Stimulated activated naive CD8-positive, alpha-beta T cell treated with anti-CD3 and anti-CD28 coated beads, Interleukin-15, Interleukin-2, amounts not matched to agents 100 ng/mL and 50 ng/mL, for 24 hours (primary cell): ENCODE data around the gene TRIM29.

Experiments
- H3K27ac Mint-ChIP-seq: one replicate; pipeline ENCODE4 v1.8.0; 2021; ENCODE audit warnings: mild to moderate bottlenecking, mixed read lengths
- H3K27me3 Mint-ChIP-seq: one replicate; pipeline ENCODE4 v1.8.0; 2021; ENCODE audit warnings: mixed read lengths
- H3K36me3 Mint-ChIP-seq: one replicate; pipeline ENCODE4 v1.8.0; 2021; ENCODE audit warnings: low read depth, mixed read lengths
- H3K4me1 Mint-ChIP-seq: one replicate; pipeline ENCODE4 v1.8.0; 2021; ENCODE audit warnings: low read depth, mixed read lengths
- H3K4me3 Mint-ChIP-seq: one replicate; pipeline ENCODE4 v1.8.0; 2021; ENCODE audit warnings: mild to moderate bottlenecking, mixed read lengths
- H3K9me3 Mint-ChIP-seq: one replicate; pipeline ENCODE4 v1.8.0; 2021; ENCODE audit warnings: mixed read lengths

TRIM29 gene

DNA sequence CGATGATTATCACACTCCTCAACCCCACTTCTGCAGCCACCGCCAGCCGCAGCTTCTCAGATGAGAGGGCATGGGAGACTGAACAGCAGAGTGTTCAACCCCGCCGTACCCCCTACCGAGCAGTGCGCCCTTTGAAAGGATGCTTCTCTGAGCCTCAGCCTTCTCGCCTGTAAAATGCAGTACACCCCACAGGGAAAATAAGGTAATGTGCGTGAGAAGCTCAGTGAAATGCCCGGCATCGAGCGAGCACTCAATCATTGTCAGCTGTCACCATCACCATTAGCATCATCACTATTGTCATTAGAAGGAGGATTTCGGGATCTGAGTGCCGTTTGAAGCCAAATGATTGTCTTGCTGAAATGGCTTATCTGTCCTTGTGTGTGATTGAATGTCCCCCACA lies 13.6 kb downstream of the TRIM29 start:
- H3K4me1 Mint-ChIP-seq: no peaks in the 10 kb centered on the region
- H3K27ac Mint-ChIP-seq: no peak overlapping the region
- H3K9me3 Mint-ChIP-seq: no peaks in the 10 kb centered on the region
- no peaks in the 10 kb centered on the region for H3K27me3 Mint-ChIP-seq
- no peaks in the 10 kb centered on the region for H3K36me3 Mint-ChIP-seq
- no peak overlapping the region for H3K4me3 Mint-ChIP-seq

- H3K9me3 Mint-ChIP-seq: no peaks in the 10 kb centered on the region
- H3K4me1 Mint-ChIP-seq: no peaks in the 10 kb centered on the region
- H3K27ac Mint-ChIP-seq: no peak overlapping the region
- no peaks in the 10 kb centered on the region for H3K36me3 Mint-ChIP-seq
- H3K27me3 Mint-ChIP-seq: no peaks in the 10 kb centered on the region
- no peak overlapping the region for H3K4me3 Mint-ChIP-seq
These were observed 14.0 kb downstream of the TRIM29 start for GRCh38 chr11:120123946-120124345.

DNA sequence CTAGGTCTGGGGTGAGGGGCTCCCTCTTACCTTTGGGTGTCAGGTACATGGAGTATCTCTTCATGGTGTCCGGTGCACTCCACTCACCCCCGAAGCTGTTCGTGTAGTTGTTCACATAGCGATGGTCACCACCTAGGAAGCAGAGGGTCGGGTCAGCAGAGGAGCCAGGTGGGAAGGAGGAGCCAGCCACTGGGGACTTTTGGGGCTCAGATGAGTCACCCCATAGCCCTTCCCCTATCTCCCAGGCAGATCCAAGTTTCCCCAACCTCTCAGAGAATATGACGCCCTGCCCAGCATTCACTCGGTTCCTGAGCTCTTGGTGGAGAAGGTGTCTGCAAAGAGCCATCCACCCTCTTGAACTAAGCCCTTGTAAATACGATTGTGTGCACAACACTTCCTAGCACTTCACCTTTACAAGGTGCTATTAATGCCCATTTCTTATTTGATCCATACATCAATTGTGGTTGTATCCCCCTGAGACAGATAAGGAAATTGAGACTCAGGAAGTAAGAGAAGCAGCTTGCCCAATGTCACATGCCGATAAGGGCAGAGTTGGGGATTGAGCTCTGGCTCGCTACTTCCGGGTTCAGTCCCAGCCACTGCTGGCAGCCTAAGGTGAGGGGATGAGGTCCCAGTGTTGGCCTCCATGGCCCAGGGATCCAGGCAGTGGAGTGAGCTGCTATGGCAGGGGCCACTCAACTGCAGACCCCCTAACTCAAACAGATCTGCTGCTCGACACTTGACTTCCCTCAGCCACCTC lies 14.8 kb downstream of the TRIM29 start:
- Mint-ChIP-seq H3K36me3 (no peaks in the 10 kb centered on the region), H3K4me1 (no peaks in the 10 kb centered on the region), H3K4me3 (no peak overlapping the region), H3K27ac (no peak overlapping the region), H3K9me3 (no peaks in the 10 kb centered on the region), H3K27me3 (no peaks in the 10 kb centered on the region)

- H3K27me3 Mint-ChIP-seq: no peaks in the 10 kb centered on the region
- H3K4me3 Mint-ChIP-seq: no peak overlapping the region
- no peaks in the 10 kb centered on the region for H3K4me1 Mint-ChIP-seq
- H3K9me3 Mint-ChIP-seq: no peaks in the 10 kb centered on the region
- no peak overlapping the region for H3K27ac Mint-ChIP-seq
- no peaks in the 10 kb centered on the region for H3K36me3 Mint-ChIP-seq
These were observed 15.9 kb downstream of the TRIM29 start for GRCh38 chr11:120121914-120122473.

DNA sequence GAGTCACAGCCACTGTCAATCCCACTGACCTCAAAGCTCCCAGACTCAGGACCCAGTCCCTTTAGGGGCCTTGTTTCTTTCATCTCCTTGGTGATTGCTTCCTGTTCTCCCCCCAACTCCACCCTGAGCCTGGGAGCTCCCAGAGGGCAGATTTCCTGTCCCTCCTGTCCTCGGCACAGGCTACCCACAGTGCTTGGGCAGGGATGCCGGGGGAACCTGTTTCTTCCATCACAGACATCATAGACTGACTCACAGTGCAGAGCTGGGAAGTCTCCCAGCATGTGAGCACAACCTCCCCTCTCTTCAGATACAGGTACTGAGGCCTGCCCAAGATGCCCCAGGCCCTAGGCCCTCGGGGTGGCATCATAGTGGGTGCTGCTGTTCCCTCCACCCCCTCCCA lies 16.6 kb downstream of the TRIM29 start:
- Mint-ChIP-seq H3K9me3 (no peaks in the 10 kb centered on the region), H3K27me3 (no peaks in the 10 kb centered on the region), H3K36me3 (no peaks in the 10 kb centered on the region), H3K27ac (no peak overlapping the region), H3K4me3 (no peak overlapping the region), H3K4me1 (no peaks in the 10 kb centered on the region)

DNA sequence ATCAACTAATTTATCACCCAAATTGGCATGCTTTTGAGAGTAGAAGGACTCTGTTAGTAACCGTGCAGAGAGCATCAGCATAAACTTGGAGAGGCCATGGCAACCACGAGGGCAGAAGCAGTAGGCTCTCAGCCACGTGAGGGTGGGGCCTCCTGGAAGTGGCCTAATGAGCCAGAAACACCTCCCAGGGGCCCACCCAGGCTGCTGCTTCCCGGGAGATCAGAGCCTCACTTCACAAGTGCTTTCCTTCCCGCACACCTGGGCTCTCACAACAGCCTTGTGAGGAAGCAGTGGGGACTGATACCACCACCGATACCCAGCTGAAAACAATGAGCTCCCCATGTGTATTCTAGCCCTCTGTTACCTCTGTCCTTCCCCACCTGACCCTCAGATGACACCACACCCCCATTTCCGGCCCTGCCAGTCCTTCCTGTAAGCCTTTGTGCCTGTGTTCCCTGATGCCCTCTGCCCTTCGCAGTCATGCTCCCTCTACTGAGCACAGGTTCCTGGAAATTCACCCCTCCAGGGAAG lies 17.0 kb downstream of the TRIM29 start:
- Mint-ChIP-seq H3K4me1 (no peaks in the 10 kb centered on the region), H3K27me3 (no peaks in the 10 kb centered on the region), H3K27ac (no peak overlapping the region), H3K9me3 (no peaks in the 10 kb centered on the region), H3K36me3 (no peaks in the 10 kb centered on the region), H3K4me3 (no peak overlapping the region)

GRCh38 chr11:120119121-120119520 lies 18.8 kb downstream of the TRIM29 start:
- Mint-ChIP-seq H3K36me3 (no peaks in the 10 kb centered on the region), H3K9me3 (no peaks in the 10 kb centered on the region), H3K4me1 (no peaks in the 10 kb centered on the region), H3K27ac (no peak overlapping the region), H3K4me3 (no peak overlapping the region), H3K27me3 (no peaks in the 10 kb centered on the region)

- Mint-ChIP-seq H3K4me3 (no peak overlapping the region), H3K4me1 (no peaks in the 10 kb centered on the region), H3K9me3 (no peaks in the 10 kb centered on the region), H3K27me3 (no peaks in the 10 kb centered on the region), H3K36me3 (no peaks in the 10 kb centered on the region), H3K27ac (no peak overlapping the region)
These were observed 19.9 kb downstream of the TRIM29 start for GRCh38 chr11:120117991-120118390.

GRCh38 chr11:120116966-120117365 lies 20.9 kb downstream of the TRIM29 start:
- no peaks in the 10 kb centered on the region for H3K36me3 Mint-ChIP-seq
- no peak overlapping the region for H3K27ac Mint-ChIP-seq
- H3K4me1 Mint-ChIP-seq: no peaks in the 10 kb centered on the region
- H3K9me3 Mint-ChIP-seq: no peaks in the 10 kb centered on the region
- H3K4me3 Mint-ChIP-seq: no peak overlapping the region
- H3K27me3 Mint-ChIP-seq: no peaks in the 10 kb centered on the region

- H3K27ac Mint-ChIP-seq: no peak overlapping the region
- no peaks in the 10 kb centered on the region for H3K4me1 Mint-ChIP-seq
- no peaks in the 10 kb centered on the region for H3K36me3 Mint-ChIP-seq
- no peak overlapping the region for H3K4me3 Mint-ChIP-seq
- H3K9me3 Mint-ChIP-seq: no peaks in the 10 kb centered on the region
- no peaks in the 10 kb centered on the region for H3K27me3 Mint-ChIP-seq
These were observed 22.5 kb downstream of the TRIM29 start for GRCh38 chr11:120115272-120116000.

DNA sequence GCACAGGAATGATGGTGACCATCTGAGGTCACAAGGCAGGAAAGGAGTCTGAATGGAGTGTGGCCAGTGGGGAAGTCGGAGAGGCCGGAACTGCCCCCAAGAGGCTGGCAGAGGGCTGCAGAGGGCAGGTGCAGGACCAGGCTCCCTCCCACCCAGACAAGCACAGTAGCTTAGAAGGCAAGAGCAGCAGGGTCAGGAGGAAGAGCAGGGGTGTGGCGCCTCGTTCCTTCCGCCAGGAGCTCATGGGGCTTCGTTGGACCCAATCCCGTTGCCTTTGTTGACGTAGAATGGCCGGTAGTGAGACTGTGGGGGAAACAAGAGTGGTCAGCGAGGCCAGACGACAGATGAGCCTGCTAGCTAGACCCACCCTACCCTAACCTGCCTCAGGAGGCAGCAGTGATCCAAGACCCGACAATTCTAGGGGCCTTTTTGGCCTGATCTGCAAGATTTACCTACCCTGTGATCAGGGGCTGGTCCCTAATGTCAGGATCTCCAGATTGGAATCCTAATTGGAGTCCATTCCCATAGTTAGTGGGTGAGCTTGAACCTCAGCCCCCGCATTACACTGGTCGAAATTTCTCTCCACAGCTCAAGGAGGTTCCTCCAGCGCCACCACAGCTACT lies 25.6 kb downstream of the TRIM29 start:
- peaks cover 1% of the 10 kb centered on the region for H3K27me3 Mint-ChIP-seq
- H3K27ac Mint-ChIP-seq: no peak overlapping the region
- no peaks in the 10 kb centered on the region for H3K36me3 Mint-ChIP-seq
- H3K9me3 Mint-ChIP-seq: no peaks in the 10 kb centered on the region
- no peaks in the 10 kb centered on the region for H3K4me1 Mint-ChIP-seq
- no peak overlapping the region for H3K4me3 Mint-ChIP-seq

DNA sequence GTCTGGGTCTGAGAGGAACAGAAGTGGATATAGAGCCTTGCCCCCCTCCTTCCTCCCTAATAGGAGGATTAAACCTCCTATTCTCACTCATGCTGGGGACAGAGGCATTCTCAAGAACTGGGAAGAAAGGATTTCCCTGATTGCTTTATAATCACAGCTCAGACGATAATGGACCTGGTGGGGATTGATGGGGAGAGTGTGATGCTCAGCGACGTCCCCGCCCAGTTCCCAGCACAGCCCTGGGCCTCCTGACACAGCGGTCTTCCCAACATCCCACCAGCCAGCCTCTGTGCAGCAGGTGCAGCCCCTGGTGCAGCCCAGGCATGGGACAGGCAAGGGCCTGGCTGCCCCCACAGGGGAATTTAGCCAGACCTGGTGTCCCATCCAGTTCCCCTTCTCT lies 28.4 kb downstream of the TRIM29 start:
- H3K27me3 Mint-ChIP-seq: peaks cover 7% of the 10 kb centered on the region
- H3K4me3 Mint-ChIP-seq: no peak overlapping the region
- H3K4me1 Mint-ChIP-seq: no peaks in the 10 kb centered on the region
- H3K9me3 Mint-ChIP-seq: no peaks in the 10 kb centered on the region
- H3K27ac Mint-ChIP-seq: no peak overlapping the region
- no peaks in the 10 kb centered on the region for H3K36me3 Mint-ChIP-seq

- H3K27ac Mint-ChIP-seq: no peak overlapping the region
- no peaks in the 10 kb centered on the region for H3K9me3 Mint-ChIP-seq
- no peak overlapping the region for H3K4me3 Mint-ChIP-seq
- H3K27me3 Mint-ChIP-seq: peaks cover 7% of the 10 kb centered on the region
- H3K4me1 Mint-ChIP-seq: no peaks in the 10 kb centered on the region
- H3K36me3 Mint-ChIP-seq: no peaks in the 10 kb centered on the region
These were observed 29.1 kb downstream of the TRIM29 start for GRCh38 chr11:120108785-120109168.

DNA sequence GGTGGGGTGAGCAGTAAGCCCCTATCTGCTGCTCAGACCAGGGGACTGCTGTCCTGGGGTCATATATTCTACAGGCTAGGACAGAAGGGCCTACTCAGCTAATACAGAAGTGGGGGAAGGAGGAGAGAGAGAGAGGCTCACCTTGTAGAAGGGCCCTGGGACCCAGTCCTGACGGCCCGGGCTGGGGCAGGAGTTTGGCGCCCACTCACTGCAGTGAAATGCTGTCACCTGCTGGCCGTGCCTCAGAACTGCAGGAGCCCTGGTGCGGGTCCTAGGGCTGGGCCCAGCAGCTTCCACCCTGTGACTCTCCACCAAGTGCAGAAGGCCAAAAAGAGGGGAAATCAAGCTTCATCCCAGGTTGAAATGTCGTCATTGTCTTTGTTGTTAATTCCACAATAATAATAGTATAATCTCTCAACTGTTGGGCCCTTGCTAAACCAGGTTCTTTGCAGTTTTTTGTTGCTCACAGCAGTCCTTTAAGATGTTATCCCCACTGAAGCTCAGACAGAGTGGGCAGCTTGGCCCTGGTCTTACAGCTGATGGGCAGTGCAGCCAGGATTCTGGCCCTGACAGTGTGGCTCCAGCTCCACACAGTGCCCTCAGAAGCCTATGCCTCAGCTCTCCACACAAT lies 29.6 kb downstream of the TRIM29 start:
- Mint-ChIP-seq H3K4me3 (no peak overlapping the region), H3K27ac (no peak overlapping the region), H3K36me3 (no peaks in the 10 kb centered on the region), H3K27me3 (peaks cover 7% of the 10 kb centered on the region), H3K9me3 (no peaks in the 10 kb centered on the region), H3K4me1 (no peaks in the 10 kb centered on the region)

- Mint-ChIP-seq H3K36me3 (no peaks in the 10 kb centered on the region), H3K27me3 (peaks cover 7% of the 10 kb centered on the region), H3K27ac (no peak overlapping the region), H3K4me1 (no peaks in the 10 kb centered on the region), H3K9me3 (no peaks in the 10 kb centered on the region), H3K4me3 (no peak overlapping the region)
These were observed 30.2 kb downstream of the TRIM29 start for GRCh38 chr11:120107692-120108091.
